Renal cortex interstitium (tissue), 11 donors: ENCODE data around the gene ABCA2. TPM values are rescaled to one million over a fixed set of nuclear protein-coding genes. Genes with fewer than 3 reads are reported as not detected.
"Not testable (repeated sequence)": the region's sequence is repeated elsewhere in the genome, so short reads cannot be mapped to it uniquely, and the experiment has no call there.

Source experiments
- DNase-seq, 11 donors: peaks; one replicate each; pipeline ENCODE4 v3.0.0-alpha.2; 2013; ENCODE audit warnings: low read depth in 9 of 11, low spot score in 4 of 11; ENCODE audit errors: extremely low read depth in 1 of 11
- polyA plus RNA-seq, 3 donors: library from polyadenylated mRNA; unstranded; fragments of 120-200 nt; gene quantifications; one replicate each; pipeline ENCODE4 v1.2.1, GENCODE V29; 2013; ENCODE audit not compliant: insufficient read length in 3 of 3

ABCA2 gene
- polyA plus RNA-seq, 3 donors, result 43.4 to 66.6 (median 61.6) TPM

DNA sequence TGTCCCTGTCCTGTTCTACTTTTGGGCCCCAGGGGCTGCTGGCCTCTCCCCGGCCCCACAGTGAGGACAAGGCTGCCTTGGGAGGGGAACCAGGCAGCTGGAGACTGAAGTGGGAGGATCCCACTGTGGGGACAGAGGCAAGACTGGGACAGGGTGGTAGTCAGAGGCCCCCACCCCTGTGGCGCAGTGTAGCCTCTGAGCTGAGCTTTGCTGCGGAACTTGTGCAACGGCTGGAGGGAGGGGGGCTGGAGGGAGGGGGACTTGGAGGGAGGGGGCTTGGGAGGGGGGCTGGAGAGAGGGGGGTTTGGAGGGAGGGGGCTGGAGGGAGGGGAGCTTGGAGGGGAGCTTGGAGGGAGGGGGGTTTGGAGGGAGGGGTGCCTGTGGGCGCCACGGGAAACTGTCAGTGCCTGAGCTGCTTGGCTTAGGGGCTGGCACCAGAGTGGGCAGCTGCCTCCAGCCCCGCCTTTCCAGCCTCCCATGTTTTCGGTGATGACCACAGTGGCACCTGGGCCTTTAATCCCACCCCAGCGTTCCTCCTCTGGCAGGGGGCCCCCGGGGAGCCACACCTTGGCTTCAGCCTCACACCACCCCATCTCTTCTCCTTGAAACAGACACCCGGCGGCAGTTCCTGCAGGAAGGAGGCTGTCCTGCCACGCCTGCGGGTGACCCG lies 6.1 kb upstream of the ABCA2 start:
- no peak for DNase-seq

- not testable (repeated sequence) for DNase-seq
Observed at GRCh38 chr9:137033481-137033880, 5.4 kb upstream of the ABCA2 start.

DNA sequence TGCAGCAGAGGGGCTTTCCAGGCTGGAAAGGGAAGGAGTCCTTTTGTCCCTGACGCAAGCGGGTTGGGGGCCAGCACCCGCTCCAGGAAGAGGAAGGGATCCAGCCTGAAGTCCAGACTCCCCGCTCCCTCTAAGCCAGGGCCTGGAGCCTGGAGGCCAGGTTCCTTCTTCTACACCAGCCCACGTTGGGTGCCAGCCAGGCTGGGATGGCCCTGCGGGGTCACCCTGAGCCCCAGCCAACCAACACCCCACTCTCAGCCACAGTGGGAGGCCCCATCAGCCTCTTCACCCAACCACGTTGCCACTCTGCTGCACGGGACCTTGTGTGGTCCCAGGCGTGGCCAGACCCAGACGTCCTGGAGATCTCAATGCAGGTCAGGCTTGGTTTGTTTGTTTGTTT lies 4.8 kb upstream of the ABCA2 start:
- DNase-seq, result no peak

- DNase-seq, result no peak
Observed at GRCh38 chr9:137031904-137032640, 4.0 kb upstream of the ABCA2 start, which contains the start of gene FUT7. Gene FUT7, minus strand, starts transcription at chr9:137032088. Its CDS starts 97 bp downstream, at chr9:137031991.

DNA sequence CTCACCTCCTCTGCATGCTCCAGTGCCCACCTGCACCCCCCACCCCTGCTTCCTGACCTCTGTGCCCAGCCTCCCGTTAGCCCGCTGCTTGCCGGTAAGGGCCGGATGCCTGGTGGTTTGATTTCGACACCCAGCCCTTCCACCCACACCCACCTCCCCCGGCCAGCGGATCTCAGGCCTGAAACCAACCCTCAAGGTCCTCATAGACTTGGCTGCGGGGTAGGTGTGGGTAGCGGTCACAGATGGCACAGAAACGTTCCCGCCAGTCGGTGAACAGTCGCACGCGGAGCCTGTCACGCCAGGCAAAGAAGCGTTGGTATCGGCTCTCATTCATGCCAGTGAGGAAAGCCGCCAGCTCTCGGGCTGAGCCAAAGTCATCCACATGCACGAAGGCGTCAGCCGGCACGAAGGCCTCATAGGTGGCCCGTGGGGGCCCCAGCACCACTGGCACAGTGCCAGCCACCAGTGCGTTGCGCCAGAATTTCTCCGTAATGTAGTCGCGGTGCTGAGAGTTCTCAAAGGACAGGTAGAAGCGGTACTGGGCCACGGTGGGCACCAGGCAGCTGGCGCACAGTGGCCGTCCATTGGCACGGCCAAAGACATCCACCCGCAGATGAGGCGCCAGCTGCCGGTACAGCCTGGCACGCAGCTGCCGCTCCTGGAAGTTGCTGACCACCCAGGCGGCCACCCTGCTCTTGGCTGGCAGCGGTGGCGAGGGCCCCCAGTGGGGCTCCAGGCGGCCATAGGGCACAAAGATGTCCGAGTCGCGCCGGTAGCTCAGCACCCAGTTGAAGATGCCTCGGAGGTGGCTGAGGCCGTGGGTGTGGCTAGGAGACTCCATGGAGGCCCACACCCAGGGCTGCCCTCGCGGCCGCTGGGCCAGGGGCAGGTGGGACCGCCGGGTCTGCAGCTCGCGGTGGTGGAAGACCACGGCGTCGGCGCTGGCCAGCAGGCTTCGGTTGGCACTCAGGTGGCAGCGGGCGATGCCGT lies 2.8 kb upstream of the ABCA2 start:
- DNase-seq, result no peak

DNA sequence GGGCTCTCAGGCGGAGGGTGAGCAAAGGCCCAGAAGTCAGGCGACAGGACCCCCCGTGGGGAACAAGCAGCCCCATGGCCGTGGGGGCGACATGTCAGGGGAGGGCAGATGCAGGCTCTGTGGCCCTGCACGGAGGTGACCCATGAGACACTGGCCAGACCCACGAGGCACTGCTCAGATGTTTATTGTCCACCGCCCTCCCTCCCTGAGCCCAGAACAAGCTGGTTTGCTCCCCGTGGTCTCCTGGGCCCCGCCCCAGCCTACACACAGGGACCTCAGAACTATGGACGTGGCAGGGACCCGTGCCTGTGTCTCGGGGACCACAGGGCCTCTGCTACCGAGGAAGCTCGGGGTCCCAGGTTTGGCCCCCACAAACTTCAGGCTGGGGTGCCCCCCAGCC lies 2.0 kb upstream of the ABCA2 start:
- DNase-seq, result no peak

DNA sequence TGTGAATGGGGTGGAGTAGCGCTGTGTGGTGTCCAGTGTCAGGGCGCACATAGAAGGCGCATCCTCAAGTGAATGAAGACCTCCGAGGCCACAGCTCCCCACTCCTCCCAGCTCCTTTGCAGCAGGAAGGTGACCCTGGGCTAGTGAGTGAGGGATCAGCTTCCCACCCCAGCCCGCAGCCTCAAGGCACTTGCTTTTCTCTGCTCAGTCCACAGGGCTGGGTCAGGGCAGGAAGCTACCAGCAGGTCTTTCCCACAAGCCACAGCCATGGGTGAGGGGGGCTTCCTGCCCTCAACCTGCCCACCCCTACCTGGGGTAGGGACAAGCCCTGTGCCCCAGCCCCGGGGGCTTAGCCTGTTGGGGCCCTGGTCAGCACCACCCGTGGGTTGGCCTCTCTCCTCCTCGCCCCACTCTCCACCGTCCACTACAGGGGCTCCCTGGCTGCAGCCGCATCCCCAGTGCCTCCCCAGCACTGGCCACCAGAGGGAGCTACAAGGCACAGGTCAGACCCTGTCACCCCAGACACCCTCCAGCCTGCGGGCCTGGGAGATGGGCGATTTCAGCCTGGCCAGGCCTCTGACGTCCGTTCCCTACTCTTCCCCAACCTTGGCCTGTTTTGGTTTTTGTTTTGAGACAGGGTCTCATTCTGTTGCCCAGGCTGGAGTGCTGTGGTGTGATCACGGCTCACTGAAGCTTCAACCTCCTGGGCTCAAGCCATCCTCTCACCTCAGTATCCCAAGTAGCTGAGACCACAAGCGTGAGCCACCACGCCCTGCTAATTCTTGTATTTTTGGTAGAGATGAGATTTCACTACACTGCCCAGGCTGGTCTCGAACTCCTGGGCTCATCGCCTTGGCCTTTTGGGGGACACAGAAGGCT lies 1.3 kb upstream of the ABCA2 start:
- no peak for DNase-seq

- DNase-seq, result peak in 4 of 11 donors; percentile 22 to 61 (median 47)
Observed at GRCh38 chr9:137028263-137029057, 423 bp upstream of the ABCA2 start.

- DNase-seq, result no peak
Observed at GRCh38 chr9:137026828-137027227, 1.2 kb downstream of the ABCA2 start.

- DNase-seq, result no peak
Observed at GRCh38 chr9:137026384-137026783, 1.7 kb downstream of the ABCA2 start.

DNA sequence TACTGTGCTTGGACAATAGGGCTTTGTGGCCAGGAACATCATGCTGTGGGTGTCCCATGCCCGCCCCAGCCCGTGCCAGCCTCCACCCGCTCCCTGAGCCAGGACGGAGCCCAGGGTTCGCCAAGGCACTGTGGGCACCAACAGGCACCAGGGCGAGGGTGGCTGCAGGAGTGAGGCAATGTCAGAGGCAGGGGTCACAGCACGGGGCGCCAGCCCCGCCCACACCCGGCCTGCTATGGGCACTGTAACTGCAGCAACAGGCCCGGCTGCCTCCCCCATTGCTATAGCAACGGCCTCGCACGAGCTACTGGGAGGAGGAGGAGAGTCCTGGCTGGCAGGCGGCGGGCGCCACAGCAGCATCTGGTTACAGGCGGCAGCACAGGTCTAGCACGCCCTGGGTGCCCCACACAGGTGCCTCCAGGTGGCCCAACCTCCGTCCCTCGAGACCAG lies 2.5 kb downstream of the ABCA2 start:
- peak in 8 of 11 donors; percentile 56 to 83 (median 80) for DNase-seq

DNA sequence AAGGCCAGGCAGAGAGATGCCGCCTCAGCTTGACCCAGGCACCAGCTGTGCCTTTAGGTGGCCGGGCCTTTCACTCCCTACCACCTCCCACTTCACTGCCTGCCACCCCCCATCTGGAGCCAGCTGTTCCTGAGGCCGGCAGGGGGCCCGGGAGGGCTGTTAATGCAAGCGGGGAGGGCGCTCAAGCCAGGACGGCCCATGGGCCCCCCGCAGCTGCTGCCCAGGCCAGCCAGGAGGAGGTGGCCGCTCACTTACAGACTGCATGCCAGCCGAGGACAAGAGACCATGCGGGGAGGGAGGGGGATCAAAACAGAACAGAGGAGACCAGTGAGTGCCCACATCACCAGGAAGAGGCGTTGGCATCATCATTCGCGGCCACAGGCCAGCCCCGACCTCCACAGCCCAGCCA lies 4.5 kb downstream of the ABCA2 start:
- no peak for DNase-seq

GRCh38 chr9:137023157-137023556 lies 4.9 kb downstream of the ABCA2 start:
- no peak for DNase-seq

DNA sequence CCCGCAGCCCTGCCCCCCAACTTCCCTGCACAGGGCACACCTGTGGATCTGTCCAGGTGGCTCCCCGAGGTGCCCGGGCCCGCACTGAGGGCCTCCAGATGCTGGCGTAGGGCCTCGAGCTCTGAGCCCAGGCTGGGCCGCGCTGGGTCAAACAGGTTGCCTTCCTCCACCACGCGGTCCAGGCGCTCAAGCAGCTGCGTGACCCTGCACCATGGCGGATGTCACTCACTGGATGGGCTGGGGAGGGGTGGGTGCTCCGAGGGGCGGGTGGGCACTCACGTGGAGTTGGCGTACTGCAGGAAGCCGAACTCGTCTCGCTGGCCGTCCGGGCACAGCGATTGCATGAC lies 5.4 kb downstream of the ABCA2 start:
- DNase-seq, result no peak

- no peak for DNase-seq
Observed at GRCh38 chr9:137021979-137022661, 5.9 kb downstream of the ABCA2 start.

DNA sequence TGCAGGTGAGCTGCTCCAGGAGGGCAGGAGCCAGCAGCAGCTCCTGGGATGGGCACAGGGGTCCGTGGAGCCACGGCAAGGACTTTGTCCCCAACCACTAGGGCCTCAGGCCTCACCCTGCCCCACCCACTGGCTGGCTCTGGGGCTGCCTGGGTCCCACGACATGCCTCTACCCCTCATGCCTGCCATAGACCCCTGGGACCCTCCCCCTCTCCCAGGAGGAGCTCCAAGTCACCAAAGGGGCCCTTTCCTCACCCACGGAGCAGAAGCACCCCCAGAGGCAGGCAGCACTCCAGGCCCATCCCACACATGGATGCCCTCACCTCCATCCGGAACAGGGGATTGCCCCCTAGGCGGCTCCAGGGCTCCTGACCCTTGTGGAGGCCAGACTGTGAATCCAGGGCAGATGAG lies 6.5 kb downstream of the ABCA2 start:
- no peak for DNase-seq
